Gastrocnemius medialis (tissue), 4 donors: ENCODE measurements around the gene HIGD1C. TPM values are rescaled to one million over a fixed set of nuclear protein-coding genes. Genes with fewer than 3 reads are reported as not detected.

Experiments
- ATAC-seq, 2 donors: fragments of 150-250 bp; one replicate each; pipeline ENCODE4 v1.9.1; 2016
- DNase-seq, 2 donors: peaks; one replicate each; pipeline ENCODE4 v3.0.0-alpha.2; 2019
- H3K27ac ChIP-seq, 4 donors: fragments of 200-600 bp; sonication (generic); 1 replicate in 1 of 4; 2 replicates in 3 of 4; pipeline ENCODE4 v1.5.1; 2016 to 2018; ENCODE audit warnings: mild to moderate bottlenecking in 2 of 4, moderate library complexity in 1 of 4
- H3K27me3 ChIP-seq, 3 donors: fragments of 200-600 bp; sonication (generic) in 2 of 3; 1 replicate in 1 of 3; 2 replicates in 2 of 3; pipeline versions ENCODE4 v1.5.1 to v1.6.0; 2016 to 2019; ENCODE audit warnings: mild to moderate bottlenecking in 1 of 3, moderate library complexity in 1 of 3
- H3K36me3 ChIP-seq, 2 donors: fragments of 200-600 bp; sonication (generic) in 1 of 2; one replicate each; pipeline ENCODE4 v1.5.1; 2017 to 2018
- H3K4me1 ChIP-seq, 2 donors: fragments of 200-600 bp; sonication (generic) in 1 of 2; one replicate each; pipeline ENCODE4 v1.5.1; 2016 to 2017; ENCODE audit warnings: mild to moderate bottlenecking in 2 of 2
- H3K4me3 ChIP-seq, 4 donors: fragments of 200-600 bp; sonication (generic) in 3 of 4; 1 replicate in 1 of 4; 2 replicates in 3 of 4; pipeline ENCODE4 v1.5.1; 2016 to 2019; ENCODE audit warnings: mild to moderate bottlenecking in 2 of 4
- H3K9me3 ChIP-seq, 3 donors: fragments of 200-600 bp; sonication (generic) in 2 of 3; 1 replicate in 1 of 3; 2 replicates in 2 of 3; pipeline ENCODE4 v1.5.1; 2016 to 2019
- POLR2A ChIP-seq, 2 donors: fragments of 450-650 bp; IDR thresholded peaks; one replicate each; pipeline ENCODE4 v1.6.1; 2017; ENCODE audit warnings: antibody characterized with exemption in 2 of 2, mild to moderate bottlenecking in 2 of 2, moderate library complexity in 2 of 2
- in situ Hi-C, 4 donors: fragments of 200-750 bp; cut with MboI; loops; one replicate each; pipeline versions ENCODE4 v1.15.0 to v1.8.0; 2017; ENCODE audit warnings: low sequenced_read_pairs in 4 of 4
- intact Hi-C: fragments of 100-400 bp; cut with DNase I; formaldehyde crosslinking; loops from one replicate; pipeline ENCODE4 v1.15.1; 2023; ENCODE audit warnings: low total_unique reads
- total RNA-seq, 4 donors: library from RNA; depleted of rRNA; stranded (reverse); fragments of >200 nt; gene quantifications; one replicate each; pipeline versions ENCODE4 v1.1.0 to v1.2.3, GENCODE V29; 2016
- TF ChIP-seq, protein P1 (sequence below), 5 experiments: fragments of 450-650 bp in 3 of 5; fragments of 200-600 bp in 2 of 5; sonication (generic) in 2 of 5; IDR thresholded peaks in 4 of 5; conservative IDR thresholded peaks in 1 of 5; 1 replicate in 4 of 5; 2 replicates in 1 of 5; pipeline ENCODE4 v1.5.1; 2016 to 2019; ENCODE audit warnings: antibody characterized with exemption in 5 of 5, mild to moderate bottlenecking in 3 of 5, moderate library complexity in 3 of 5

HIGD1C gene
- total RNA-seq, 4 donors from 2014 or later: not detected

DNA sequence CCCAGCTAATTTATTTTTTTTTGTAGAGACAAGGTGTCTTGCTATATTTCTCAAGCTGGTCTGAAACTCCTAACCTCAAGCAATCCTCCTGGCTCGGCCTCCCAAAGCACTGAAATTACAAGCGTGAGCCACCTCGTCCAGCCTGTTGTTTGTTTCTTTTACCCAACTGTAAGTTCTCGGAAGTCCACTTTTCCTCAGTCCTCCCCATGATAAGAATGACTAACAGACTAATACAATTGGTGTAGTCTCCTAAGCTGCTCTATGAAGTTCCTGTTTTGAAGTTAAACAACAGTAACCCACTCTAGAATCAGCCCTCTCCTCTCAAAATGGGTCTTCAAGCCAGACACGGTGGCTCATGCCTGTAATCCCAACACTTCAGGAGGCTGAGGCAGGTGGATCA, 36.5 kb downstream of the HIGD1C start:
- in situ Hi-C loops: loop anchor here (5.0 to 10.0 kb wide), 3 partner anchors 162 to 222 kb away; no protein-coding TSS in a partner anchor
- H3K4me1 ChIP-seq: peaks cover 26 to 34% of the 10 kb centered on the region in 2 donors
- intact Hi-C loops: loop anchor here (10.0 kb wide), 1 partner anchor 484 kb away; the partner anchor contains the start of gene DIP2B
- H3K4me3 ChIP-seq: no peak overlapping the region
- H3K27ac ChIP-seq: no peak overlapping the region
- TF ChIP-seq POLR2A (IDR thresholded peaks at IDR 0.05): no peak
- TF ChIP-seq, protein P1, sequence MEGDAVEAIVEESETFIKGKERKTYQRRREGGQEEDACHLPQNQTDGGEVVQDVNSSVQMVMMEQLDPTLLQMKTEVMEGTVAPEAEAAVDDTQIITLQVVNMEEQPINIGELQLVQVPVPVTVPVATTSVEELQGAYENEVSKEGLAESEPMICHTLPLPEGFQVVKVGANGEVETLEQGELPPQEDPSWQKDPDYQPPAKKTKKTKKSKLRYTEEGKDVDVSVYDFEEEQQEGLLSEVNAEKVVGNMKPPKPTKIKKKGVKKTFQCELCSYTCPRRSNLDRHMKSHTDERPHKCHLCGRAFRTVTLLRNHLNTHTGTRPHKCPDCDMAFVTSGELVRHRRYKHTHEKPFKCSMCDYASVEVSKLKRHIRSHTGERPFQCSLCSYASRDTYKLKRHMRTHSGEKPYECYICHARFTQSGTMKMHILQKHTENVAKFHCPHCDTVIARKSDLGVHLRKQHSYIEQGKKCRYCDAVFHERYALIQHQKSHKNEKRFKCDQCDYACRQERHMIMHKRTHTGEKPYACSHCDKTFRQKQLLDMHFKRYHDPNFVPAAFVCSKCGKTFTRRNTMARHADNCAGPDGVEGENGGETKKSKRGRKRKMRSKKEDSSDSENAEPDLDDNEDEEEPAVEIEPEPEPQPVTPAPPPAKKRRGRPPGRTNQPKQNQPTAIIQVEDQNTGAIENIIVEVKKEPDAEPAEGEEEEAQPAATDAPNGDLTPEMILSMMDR (IDR thresholded peaks at IDR 0.05 in 4 of 5, conservative IDR thresholded peaks at IDR 0.05 in 1 of 5): no peak
- DNase-seq: no peak
- peaks cover 5 to 57% of the 10 kb centered on the region in 2 donors for H3K36me3 ChIP-seq
- H3K9me3 ChIP-seq: no peaks in the 10 kb centered on the region
- no peak for ATAC-seq
- no peaks in the 10 kb centered on the region for H3K27me3 ChIP-seq

DNA sequence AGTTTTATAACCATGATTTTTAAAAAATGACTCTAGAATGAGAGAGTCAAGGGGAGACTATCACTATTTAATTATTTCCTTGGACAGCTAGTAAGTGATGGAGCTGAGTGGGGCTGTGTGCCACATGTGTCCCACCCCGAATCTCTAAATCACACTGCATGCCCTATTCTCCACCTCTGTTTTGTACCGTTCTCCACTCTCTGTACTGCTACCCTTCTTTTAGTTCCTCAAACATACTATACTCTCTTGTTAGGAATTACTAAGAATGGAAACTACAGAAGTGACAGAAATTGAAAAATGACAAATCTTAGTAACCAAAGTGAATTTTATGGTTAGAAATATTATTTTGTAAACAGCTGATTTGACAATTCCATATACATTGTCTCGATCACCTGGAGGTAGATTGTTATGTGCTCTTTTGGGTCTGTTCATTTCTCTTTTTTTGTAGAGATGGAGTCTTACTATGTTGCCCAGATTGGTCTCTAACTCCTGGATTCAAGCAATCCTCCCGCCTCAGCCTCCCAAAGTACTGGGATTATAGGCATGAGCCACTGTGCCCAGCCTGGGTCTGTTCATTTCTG, 37.9 kb downstream of the HIGD1C start:
- H3K9me3 ChIP-seq: no peaks in the 10 kb centered on the region
- in situ Hi-C loops: no loop called here
- ATAC-seq (no peak), DNase-seq (no peak)
- H3K4me1 ChIP-seq: peaks cover 15 to 21% of the 10 kb centered on the region in 2 donors
- H3K36me3 ChIP-seq: peaks cover 5 to 70% of the 10 kb centered on the region in 2 donors
- peak overlapping the region in 1 of 4 donors; percentile 22 for H3K27ac ChIP-seq
- no peak for TF ChIP-seq POLR2A (IDR thresholded peaks at IDR 0.05)
- TF ChIP-seq, protein P1 (IDR thresholded peaks at IDR 0.05 in 4 of 5, conservative IDR thresholded peaks at IDR 0.05 in 1 of 5): no peak
- intact Hi-C loops: no loop called here
- no peaks in the 10 kb centered on the region for H3K27me3 ChIP-seq
- H3K4me3 ChIP-seq: no peak overlapping the region

DNA sequence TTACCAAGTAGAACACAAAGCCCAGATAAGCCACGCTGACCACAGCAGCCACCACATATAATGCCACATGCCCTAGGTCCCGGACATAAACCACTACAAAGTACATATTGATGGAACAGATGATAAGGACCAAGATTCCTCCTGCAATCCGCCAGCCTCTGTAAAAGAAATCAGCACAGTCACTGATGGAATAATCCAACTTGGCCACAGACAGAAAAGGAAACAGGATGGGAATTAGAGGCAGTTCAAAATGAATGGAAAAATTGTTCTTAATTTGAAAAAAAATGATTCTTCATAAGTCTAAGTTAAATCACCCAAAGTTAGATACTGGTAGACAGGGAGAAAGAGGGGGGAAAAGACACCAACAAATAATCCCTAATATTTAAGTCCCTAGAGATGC, 38.4 kb downstream of the HIGD1C start:
- Histone ChIP-seq H3K27ac (peak overlapping the region in 1 of 4 donors; percentile 22), H3K4me1 (peaks cover 10 to 16% of the 10 kb centered on the region in 2 donors), H3K9me3 (no peaks in the 10 kb centered on the region), H3K27me3 (no peaks in the 10 kb centered on the region), H3K4me3 (no peak overlapping the region), H3K36me3 (peaks cover 5 to 75% of the 10 kb centered on the region in 2 donors)
- in situ Hi-C loops: no loop called here
- DNase-seq (no peak), ATAC-seq (no peak)
- intact Hi-C loops: no loop called here
- TF ChIP-seq, protein P1 (IDR thresholded peaks at IDR 0.05 in 4 of 5, conservative IDR thresholded peaks at IDR 0.05 in 1 of 5): no peak
- TF ChIP-seq POLR2A (IDR thresholded peaks at IDR 0.05): no peak

DNA sequence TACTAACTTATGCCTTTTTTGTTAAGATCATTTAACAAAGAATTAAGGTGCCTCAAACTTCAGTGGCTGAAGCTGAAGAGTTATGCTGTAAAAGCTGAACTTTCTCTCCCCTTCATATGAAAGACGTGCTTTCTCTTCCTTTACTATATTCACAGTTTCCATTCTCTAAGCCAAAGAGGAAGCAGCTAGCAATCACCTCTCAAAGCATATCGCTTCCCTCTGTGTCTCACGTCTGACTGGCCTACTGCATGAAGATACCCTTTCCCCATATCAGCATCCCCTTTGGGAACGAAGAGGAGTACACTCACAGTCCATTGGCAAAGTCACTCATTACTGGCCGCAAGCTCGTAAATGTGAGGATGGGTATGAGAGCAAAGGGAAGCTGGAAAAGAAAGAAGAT, 38.9 kb downstream of the HIGD1C start:
- in situ Hi-C loops: no loop called here
- ATAC-seq: no peak
- Histone ChIP-seq H3K4me1 (peaks cover 6 to 11% of the 10 kb centered on the region in 2 donors), H3K4me3 (no peak overlapping the region), H3K27ac (no peak overlapping the region), H3K36me3 (peaks cover 5 to 80% of the 10 kb centered on the region in 2 donors), H3K9me3 (no peaks in the 10 kb centered on the region), H3K27me3 (no peaks in the 10 kb centered on the region)
- TF ChIP-seq, protein P1 (IDR thresholded peaks at IDR 0.05 in 4 of 5, conservative IDR thresholded peaks at IDR 0.05 in 1 of 5): no peak
- no peak for TF ChIP-seq POLR2A (IDR thresholded peaks at IDR 0.05)
- intact Hi-C loops: no loop called here
- DNase-seq: no peak
